Activated CD8-positive, alpha-beta T cell treated with anti-CD3 and anti-CD28 coated beads, Interleukin-2, amount 10 ng/mL, durations not matched to agents 7 days and 5 days (primary cell): ENCODE measurements around the gene SPIB. TPM values are rescaled to one million over a fixed set of nuclear protein-coding genes. Genes with fewer than 3 reads are reported as not detected.

Source experiments
- ATAC-seq: fragments of 150-1000 bp; cut with Tn5 transposase; one replicate; pipeline ENCODE4 v1.10.0; 2021; ENCODE audit warnings: moderate library complexity
- CTCF ChIA-PET: fragments of 350-600 bp; sonication (Branson Sonifier 250); formaldehyde crosslinking; loops from one replicate; lab custom pipeline; 2021; ENCODE audit warnings: antibody characterized with exemption; lab: Charles Lee
- POLR2A ChIA-PET: fragments of 350-600 bp; sonication (Branson Sonifier 250); formaldehyde crosslinking; loops from one replicate; lab custom pipeline; 2021; ENCODE audit warnings: antibody characterized with exemption; lab: Charles Lee
- DNase-seq: peaks from one replicate; pipeline ENCODE4 v3.0.0-alpha.2; 2020
- H3K27ac Mint-ChIP-seq: one replicate; pipeline ENCODE4 v1.8.0; 2021; ENCODE audit warnings: mild to moderate bottlenecking, mixed read lengths
- H3K27me3 Mint-ChIP-seq: one replicate; pipeline ENCODE4 v1.8.0; 2021; ENCODE audit warnings: low read depth, mixed read lengths
- H3K36me3 Mint-ChIP-seq: one replicate; pipeline ENCODE4 v1.8.0; 2021; ENCODE audit warnings: low read depth, mixed read lengths
- H3K4me1 Mint-ChIP-seq: one replicate; pipeline ENCODE4 v1.8.0; 2021; ENCODE audit warnings: low read depth, mixed read lengths
- H3K4me3 Mint-ChIP-seq: one replicate; pipeline ENCODE4 v1.8.0; 2021; ENCODE audit warnings: mild to moderate bottlenecking, mixed read lengths
- H3K9me3 Mint-ChIP-seq: one replicate; pipeline ENCODE4 v1.8.0; 2022; ENCODE audit warnings: mixed read lengths; ENCODE audit not compliant: insufficient read depth
- total RNA-seq, 2 experiments: library from RNA; stranded (reverse); gene quantifications; one replicate each; pipeline ENCODE4 v1.2.3, GENCODE V29; 2021

The SPIB gene
- total RNA-seq, 2 experiments from 2014 or later = 0.52 to 0.84 TPM

DNA sequence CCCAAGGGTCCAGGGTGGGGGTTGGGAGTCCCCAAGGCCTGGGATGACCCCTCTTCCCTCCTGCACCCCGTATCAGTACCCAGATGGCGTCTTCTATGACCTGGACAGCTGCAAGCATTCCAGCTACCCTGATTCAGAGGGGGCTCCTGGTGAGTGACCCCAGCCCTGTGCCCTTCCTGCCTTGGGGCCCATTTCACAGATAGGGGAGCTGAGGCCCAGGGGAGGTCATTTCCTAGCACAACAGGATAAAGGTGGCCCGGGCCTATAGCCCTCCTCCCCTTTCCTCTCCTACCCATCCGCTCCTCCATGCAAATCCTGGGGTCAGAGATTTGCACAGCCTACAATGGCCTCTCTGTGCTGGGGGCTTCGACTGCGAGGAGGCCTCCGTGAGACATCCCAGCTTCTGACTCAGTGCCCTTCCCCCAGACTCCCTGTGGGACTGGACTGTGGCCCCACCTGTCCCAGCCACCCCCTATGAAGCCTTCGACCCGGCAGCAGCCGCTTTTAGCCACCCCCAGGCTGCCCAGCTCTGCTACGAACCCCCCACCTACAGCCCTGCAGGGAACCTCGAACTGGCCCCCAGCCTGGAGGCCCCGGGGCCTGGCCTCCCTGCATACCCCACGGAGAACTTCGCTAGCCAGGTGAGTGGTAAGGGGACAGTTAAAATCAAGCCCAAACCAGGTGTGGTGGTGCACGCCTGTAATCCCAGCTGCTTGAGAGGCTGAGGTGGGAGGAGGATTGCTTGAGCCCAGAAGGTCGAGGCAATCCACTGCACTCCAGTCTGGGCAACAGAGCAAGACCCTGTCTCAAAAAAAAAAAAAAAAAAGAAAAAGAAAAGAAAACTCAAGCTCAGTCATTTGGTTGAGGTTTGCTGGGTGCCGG, 3.9 kb downstream of the SPIB start:
- peaks cover 5% of the 10 kb centered on the region for H3K36me3 Mint-ChIP-seq
- no peak overlapping the region for H3K4me3 Mint-ChIP-seq
- peaks cover 12% of the 10 kb centered on the region for H3K27me3 Mint-ChIP-seq
- DNase-seq = no peak
- ATAC-seq = no peak
- no peaks in the 10 kb centered on the region for H3K9me3 Mint-ChIP-seq
- ChIA-PET POLR2A (interaction anchor here (0.5 kb wide), 1 partner anchor 373 kb away, joined by 3 read pairs; no protein-coding TSS in a partner anchor), CTCF (no interaction called here)
- H3K27ac Mint-ChIP-seq = no peak overlapping the region
- H3K4me1 Mint-ChIP-seq = peaks cover 15% of the 10 kb centered on the region

DNA sequence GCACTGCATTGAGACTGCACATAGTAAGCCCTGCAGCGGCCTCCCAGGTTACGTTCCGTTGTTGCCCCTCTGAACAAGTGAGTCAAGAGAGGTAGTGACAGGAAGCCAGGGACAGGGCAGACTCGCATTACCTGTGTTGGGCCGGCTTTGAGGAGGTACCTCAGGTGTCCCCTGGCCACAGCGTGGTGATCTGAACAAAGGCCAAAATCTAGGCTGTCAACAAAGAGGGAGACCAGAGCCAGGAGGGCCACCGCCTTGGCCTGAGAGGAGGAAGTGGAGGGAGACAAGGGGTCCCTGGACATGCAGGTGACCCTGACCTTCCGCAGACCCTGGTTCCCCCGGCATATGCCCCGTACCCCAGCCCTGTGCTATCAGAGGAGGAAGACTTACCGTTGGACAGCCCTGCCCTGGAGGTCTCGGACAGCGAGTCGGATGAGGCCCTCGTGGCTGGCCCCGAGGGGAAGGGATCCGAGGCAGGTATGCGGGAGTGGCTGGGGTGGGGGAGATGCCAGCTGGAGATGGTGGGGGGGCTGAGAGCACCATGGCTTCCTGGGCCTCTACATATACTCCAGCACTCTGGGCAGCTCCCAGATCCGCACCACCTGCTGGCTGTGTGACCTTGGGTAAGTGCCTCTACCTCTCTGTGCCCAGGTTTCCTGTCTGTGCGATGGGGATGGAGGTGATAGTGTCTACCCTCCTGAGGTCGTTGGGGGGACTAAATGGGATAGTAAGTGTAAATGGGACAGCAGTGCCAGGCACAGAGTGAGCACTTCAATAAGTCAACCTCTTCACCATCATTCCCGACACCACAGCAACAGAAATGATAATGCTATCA, 4.8 kb downstream of the SPIB start:
- H3K4me3 Mint-ChIP-seq = no peak overlapping the region
- H3K36me3 Mint-ChIP-seq = peaks cover 5% of the 10 kb centered on the region
- no peak for ATAC-seq
- CTCF ChIA-PET = no interaction called here
- H3K9me3 Mint-ChIP-seq = no peaks in the 10 kb centered on the region
- peaks cover 15% of the 10 kb centered on the region for H3K4me1 Mint-ChIP-seq
- H3K27me3 Mint-ChIP-seq = peaks cover 12% of the 10 kb centered on the region
- no peak overlapping the region for H3K27ac Mint-ChIP-seq
- POLR2A ChIA-PET = no interaction called here
- DNase-seq = no peak

DNA sequence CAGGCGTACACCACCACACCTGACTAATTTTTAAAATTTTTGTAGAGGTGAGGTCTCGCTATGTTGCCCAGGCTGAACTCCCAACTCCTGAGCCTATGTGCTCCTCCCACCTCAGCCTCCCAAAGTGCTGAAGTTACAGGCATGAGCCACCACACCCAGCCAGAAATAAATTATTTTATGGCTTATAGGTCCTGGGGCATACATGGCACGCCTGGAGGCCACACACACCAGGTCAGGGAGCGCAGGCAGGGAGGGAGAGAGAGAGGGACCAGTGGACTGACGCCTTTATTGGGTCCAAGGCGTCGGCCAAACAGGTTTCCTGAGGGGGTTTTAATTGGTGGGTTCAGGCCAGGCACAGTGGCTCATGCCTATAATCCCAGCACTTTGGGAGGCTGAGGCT, 6.8 kb downstream of the SPIB start:
- Mint-ChIP-seq H3K27me3 (peaks cover 9% of the 10 kb centered on the region), H3K4me3 (no peak overlapping the region), H3K9me3 (no peaks in the 10 kb centered on the region), H3K4me1 (no peaks in the 10 kb centered on the region), H3K27ac (no peak overlapping the region), H3K36me3 (no peaks in the 10 kb centered on the region)
- ChIA-PET POLR2A (no interaction called here), CTCF (no interaction called here)
- ATAC-seq (no peak), DNase-seq (no peak)

DNA sequence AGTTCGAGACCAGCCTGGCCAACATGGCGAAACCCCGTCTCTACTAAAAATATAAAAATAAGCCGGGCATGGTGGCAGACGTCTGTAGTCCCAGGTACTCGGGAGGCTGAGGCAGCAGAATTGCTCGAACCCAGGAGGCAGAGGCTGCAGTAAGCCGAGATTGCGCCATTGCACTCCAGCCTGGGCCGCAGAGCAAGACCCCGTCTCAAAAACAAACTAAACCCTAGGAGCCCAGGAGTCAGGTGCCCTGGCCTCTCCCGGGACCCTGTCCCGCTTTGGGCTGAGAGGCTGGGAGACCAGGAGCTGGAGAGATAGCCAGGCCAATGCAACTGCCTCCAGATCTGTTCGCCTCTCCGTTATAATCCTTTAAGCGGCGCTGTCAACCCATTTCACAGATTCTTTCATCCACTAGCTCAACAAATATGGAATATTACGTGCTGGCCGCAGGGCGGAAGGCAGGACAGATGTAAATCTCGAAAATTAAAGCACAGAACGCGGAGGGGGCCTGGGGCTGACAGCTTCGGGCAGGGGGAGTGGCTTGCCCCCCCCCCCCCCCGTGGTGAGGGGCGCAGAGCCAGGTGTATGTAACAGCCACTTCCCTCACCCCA, 8.7 kb downstream of the SPIB start:
- CTCF ChIA-PET = interaction anchor here (1.5 kb wide), 1 partner anchor 70 kb away, joined by 7 read pairs; no protein-coding TSS in a partner anchor
- POLR2A ChIA-PET = interaction anchor here (0.6 kb wide), 1 partner anchor 15 kb away, joined by 4 read pairs; no protein-coding TSS in a partner anchor
- Mint-ChIP-seq H3K4me1 (peaks cover 10% of the 10 kb centered on the region), H3K27ac (no peak overlapping the region), H3K9me3 (no peaks in the 10 kb centered on the region), H3K27me3 (peaks cover 13% of the 10 kb centered on the region), H3K36me3 (no peaks in the 10 kb centered on the region), H3K4me3 (no peak overlapping the region)
- ATAC-seq (no peak), DNase-seq (no peak)

DNA sequence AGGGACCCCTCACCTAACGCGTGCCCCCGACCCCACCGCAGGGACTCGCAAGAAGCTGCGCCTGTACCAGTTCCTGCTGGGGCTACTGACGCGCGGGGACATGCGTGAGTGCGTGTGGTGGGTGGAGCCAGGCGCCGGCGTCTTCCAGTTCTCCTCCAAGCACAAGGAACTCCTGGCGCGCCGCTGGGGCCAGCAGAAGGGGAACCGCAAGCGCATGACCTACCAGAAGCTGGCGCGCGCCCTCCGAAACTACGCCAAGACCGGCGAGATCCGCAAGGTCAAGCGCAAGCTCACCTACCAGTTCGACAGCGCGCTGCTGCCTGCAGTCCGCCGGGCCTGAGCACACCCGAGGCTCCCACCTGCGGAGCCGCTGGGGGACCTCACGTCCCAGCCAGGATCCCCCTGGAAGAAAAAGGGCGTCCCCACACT, 9.3 kb downstream of the SPIB start:
- Mint-ChIP-seq H3K36me3 (no peaks in the 10 kb centered on the region), H3K9me3 (no peaks in the 10 kb centered on the region), H3K27me3 (peaks cover 15% of the 10 kb centered on the region), H3K4me3 (peak overlapping the region; percentile 36), H3K27ac (no peak overlapping the region), H3K4me1 (peaks cover 10% of the 10 kb centered on the region)
- ATAC-seq (no peak), DNase-seq (peak; percentile 40)
- CTCF ChIA-PET = interaction anchor here (1.5 kb wide), 1 partner anchor 70 kb away, joined by 7 read pairs; no protein-coding TSS in a partner anchor
- POLR2A ChIA-PET = interaction anchor here (0.9 kb wide), 1 partner anchor 15 kb away, joined by 3 read pairs; no protein-coding TSS in a partner anchor

DNA sequence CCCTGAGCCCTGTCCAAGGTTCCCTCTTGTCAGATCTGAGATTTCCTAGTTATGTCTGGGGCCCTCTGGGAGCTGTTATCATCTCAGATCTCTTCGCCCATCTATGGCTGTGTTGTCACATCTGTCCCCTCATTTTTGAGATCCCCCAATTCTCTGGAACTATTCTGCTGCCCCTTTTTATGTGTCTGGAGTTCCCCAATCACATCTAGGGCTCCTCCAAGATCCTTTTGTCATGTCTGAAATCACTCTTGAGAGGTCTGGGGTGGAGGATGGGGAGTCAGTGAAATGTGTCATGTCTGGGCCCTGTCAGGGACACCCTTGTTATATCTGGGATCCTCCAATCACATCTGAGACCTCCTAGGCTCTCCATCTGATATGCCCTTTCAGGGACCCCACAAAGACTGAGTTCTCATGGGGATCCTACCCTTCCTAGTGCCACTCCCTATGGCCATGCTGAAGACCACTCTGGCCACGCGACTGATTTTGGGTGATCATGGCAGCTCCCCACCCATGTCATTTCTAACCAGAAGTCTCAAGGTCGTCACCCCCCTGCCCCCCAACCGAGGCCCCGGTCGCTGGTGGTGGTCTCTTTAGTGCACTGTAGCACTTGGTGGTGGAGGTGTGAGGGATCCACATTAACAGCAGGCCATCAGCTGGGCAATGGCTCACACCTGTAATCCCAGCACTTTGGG, 10.2 kb downstream of the SPIB start:
- peaks cover 21% of the 10 kb centered on the region for H3K27me3 Mint-ChIP-seq
- DNase-seq = no peak
- no peak overlapping the region for H3K27ac Mint-ChIP-seq
- peaks cover 10% of the 10 kb centered on the region for H3K4me1 Mint-ChIP-seq
- ChIA-PET POLR2A (interaction anchor here (0.9 kb wide), 1 partner anchor 14 kb away, joined by 3 read pairs; no protein-coding TSS in a partner anchor), CTCF (interaction anchor here (1.1 to 1.6 kb wide), 2 partner anchors 9 to 60 kb away, joined by 3 read pairs; no protein-coding TSS in a partner anchor)
- no peak overlapping the region for H3K4me3 Mint-ChIP-seq
- no peaks in the 10 kb centered on the region for H3K9me3 Mint-ChIP-seq
- H3K36me3 Mint-ChIP-seq = no peaks in the 10 kb centered on the region
- ATAC-seq = no peak

DNA sequence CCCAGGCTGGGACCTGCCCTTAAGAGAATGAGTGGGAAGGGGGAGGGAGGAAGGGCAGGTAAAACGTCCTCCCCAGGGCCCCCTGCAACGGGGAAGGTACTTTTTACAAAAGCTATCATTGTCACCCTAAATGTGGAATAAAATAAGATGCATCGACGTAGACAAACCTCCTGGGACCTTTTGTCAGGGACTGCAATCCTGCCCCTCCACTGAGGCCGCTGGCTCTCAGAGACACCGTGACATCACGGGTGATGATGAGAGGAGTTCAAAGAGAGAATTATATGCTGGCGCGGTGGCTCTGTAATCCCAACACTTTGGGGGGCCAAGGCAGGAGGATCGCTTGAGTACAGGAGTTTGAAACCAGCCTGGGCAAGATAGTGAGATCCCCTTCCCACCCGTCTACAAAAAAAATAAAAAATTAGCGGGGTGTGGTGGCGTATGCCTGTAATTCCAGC, 12.2 kb downstream of the SPIB start:
- Mint-ChIP-seq H3K4me1 (peaks cover 10% of the 10 kb centered on the region), H3K9me3 (no peaks in the 10 kb centered on the region)
- POLR2A ChIA-PET = no interaction called here

DNA sequence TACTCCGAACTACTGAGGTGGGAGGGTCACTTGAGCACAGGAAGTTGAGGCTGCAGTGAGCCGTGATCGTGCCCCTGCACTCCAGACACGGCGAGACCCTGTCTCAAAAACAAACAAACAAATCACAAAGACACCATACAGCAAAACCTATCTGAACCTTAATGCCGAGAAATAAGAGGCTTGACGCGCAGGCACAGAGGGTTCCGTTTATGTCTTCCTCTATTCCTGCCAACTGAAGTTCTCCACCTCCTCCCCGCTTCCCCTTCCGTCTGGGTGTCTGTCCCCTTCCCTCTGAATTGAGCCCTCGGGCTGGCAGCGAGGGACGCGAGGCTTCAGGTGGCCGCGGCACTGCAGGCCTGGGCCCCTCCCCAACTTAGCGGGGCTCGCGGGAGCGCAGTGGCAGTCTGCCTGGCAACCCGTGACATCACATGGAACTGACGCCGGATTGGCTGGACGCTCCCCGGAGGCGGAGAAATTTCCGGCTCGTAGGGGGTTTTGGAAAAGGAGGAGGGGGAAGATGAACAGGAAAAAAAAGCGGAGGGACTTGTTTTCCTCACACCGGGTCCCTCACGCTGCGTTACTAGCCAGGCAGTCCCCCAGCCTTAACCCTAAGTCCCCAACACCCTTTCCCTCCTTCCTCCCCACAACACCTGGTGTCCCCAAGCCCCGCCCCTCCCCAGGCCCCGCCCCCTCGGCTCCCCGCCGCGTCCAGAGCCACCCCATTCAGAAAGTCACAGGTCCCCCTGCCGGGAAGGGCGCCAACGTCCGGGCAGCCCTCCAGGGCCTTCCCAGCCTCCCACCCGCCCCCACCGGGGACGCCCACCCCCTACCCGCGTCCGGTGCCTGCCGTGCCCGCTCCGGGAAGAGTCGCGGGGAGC, 12.8 kb downstream of the SPIB start:
- Mint-ChIP-seq H3K4me3 (peak overlapping the region; percentile 84), H3K9me3 (no peaks in the 10 kb centered on the region), H3K27me3 (peaks cover 22% of the 10 kb centered on the region), H3K27ac (peak overlapping the region; percentile 86), H3K36me3 (no peaks in the 10 kb centered on the region), H3K4me1 (peaks cover 10% of the 10 kb centered on the region)
- CTCF ChIA-PET = no interaction called here
- DNase-seq = peak; percentile 86
- peak; percentile 97 for ATAC-seq
- POLR2A ChIA-PET = no interaction called here

More for the DNA sequence above, 12.2 kb downstream of the SPIB start:
- Mint-ChIP-seq H3K36me3 (no peaks in the 10 kb centered on the region), H3K4me3 (peak overlapping the region; percentile 84), H3K27me3 (peaks cover 21% of the 10 kb centered on the region), H3K27ac (no peak overlapping the region)
- no peak for DNase-seq
- CTCF ChIA-PET = no interaction called here
- ATAC-seq = no peak

DNA sequence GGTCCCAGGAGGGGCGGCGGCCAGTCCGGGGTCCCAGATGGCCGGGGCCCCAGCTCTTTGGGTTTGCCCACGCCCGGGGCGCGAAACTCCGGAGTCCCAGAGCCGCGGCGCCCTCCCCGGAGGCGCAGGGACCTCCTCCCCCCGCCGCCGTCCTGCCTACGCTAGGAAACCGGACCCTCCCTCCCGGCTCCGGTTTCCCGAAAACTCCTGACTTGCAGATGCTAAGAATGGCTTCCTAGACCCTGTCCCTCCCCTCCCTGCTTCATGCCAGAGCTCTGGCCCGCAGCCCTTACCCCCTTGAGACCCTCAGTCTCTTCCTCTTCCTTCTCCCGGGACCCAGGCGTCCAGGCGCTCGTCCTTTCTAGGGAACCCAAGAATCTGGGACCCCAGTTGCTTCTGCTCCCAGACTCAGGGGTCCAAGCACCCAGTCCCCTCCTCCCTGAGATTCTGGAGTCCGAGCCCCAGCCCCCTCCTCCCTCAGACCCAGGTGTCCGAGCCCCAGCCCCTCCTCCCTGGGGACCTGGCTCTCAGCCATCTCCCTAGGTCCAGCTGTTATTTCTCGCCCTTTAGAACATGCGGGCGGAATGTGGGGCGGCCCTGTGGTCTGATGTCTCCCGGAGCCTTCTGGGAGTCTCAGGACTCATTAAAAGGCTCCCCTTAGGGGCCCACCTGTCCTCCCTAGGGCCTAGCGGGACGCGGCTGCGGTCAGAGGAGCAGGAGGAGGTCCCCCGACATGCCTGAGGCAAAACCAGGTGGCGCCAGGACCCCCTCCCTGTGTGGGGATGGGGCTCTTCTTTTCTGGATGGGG, 13.7 kb downstream of the SPIB start, which contains the start of gene MYBPC2:
TSS of gene MYBPC2 (plus strand) at position 672 of the 808 bp plus-strand sequence. CDS start at position 734, 62 bp downstream.
- H3K27me3 Mint-ChIP-seq = peaks cover 27% of the 10 kb centered on the region
- peaks cover 10% of the 10 kb centered on the region for H3K4me1 Mint-ChIP-seq
- no peaks in the 10 kb centered on the region for H3K9me3 Mint-ChIP-seq
- DNase-seq = no peak
- ATAC-seq = no peak
- CTCF ChIA-PET = no interaction called here
- H3K27ac Mint-ChIP-seq = peak within 1 kb of the TSS; percentile 86
- POLR2A ChIA-PET = no interaction called here
- peak within 1 kb of the TSS; percentile 84 for H3K4me3 Mint-ChIP-seq
- no peaks in the 10 kb centered on the region for H3K36me3 Mint-ChIP-seq
